Measurements from ENCODE around the gene FGL2. TPM values are rescaled to one million over a fixed set of nuclear protein-coding genes. Genes with fewer than 3 reads are reported as not detected.
"Not testable (repeated sequence)": the region's sequence is repeated elsewhere in the genome, so short reads cannot be mapped to it uniquely, and the experiment has no call there.

Gene FGL2
- total RNA-seq, 1 donor from 2014 or later: 32.1 TPM

DNA sequence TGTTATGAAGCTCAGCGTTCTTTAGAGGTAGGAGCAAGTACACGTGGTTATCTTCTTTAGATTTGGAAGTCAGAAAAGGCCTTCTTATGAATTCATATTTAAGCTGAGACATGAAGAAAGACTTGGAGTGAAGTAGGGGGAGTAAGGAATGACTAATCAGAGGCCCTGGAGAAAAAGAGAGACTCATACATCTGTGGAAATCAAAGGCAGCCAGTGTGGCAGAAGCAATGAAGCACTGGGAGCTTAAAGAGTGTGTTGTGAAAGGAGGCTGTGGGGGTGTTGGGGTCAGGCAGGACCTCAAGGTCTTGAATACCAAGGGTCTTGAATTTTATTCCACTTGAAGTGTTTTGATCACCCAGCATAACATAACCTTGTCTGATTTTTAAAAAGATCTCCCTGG is 35.7 kb upstream of the FGL2 start:
- H3K27me3 ChIP-seq: no peaks in the 10 kb centered on the region
- ATAC-seq (no peak), DNase-seq (no peak)
- intact Hi-C loops (cut with DNase I): no loop called here
- H3K9me3 ChIP-seq: no peaks in the 10 kb centered on the region
- H3K4me1 ChIP-seq: peaks cover 15% of the 10 kb centered on the region
- H3K36me3 ChIP-seq: no peaks in the 10 kb centered on the region
- H3K27ac ChIP-seq: no peak overlapping the region
- TF ChIP-seq, protein P1, sequence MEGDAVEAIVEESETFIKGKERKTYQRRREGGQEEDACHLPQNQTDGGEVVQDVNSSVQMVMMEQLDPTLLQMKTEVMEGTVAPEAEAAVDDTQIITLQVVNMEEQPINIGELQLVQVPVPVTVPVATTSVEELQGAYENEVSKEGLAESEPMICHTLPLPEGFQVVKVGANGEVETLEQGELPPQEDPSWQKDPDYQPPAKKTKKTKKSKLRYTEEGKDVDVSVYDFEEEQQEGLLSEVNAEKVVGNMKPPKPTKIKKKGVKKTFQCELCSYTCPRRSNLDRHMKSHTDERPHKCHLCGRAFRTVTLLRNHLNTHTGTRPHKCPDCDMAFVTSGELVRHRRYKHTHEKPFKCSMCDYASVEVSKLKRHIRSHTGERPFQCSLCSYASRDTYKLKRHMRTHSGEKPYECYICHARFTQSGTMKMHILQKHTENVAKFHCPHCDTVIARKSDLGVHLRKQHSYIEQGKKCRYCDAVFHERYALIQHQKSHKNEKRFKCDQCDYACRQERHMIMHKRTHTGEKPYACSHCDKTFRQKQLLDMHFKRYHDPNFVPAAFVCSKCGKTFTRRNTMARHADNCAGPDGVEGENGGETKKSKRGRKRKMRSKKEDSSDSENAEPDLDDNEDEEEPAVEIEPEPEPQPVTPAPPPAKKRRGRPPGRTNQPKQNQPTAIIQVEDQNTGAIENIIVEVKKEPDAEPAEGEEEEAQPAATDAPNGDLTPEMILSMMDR (IDR thresholded peaks at IDR 0.05): no peak
- H3K4me3 ChIP-seq: no peak overlapping the region

DNA sequence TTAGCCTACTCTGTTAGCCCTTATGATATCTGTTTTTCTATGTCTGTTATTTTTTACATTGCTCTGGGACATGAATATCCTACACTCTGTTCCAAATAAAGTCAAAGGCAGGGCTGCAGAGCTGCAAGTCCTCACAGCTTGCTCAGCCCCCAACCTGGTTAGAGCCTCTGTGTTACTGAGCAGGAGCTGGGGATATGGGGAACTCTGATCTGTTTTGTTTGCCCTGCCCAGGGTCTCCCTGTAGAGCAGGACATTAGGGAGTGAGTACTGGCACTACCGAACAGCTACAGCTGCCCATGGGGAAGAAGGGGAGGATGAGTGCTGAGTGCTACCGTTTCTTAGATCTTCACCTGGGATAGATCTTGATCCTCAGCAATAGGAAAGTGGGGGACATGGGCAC is 32.8 kb upstream of the FGL2 start:
- no peak for ATAC-seq
- H3K9me3 ChIP-seq: no peaks in the 10 kb centered on the region
- H3K4me3 ChIP-seq: no peak overlapping the region
- H3K4me1 ChIP-seq: peaks cover 2% of the 10 kb centered on the region
- no peak overlapping the region for H3K27ac ChIP-seq
- DNase-seq: no peak
- TF ChIP-seq, protein P1 (IDR thresholded peaks at IDR 0.05): no peak
- H3K27me3 ChIP-seq: no peaks in the 10 kb centered on the region
- H3K36me3 ChIP-seq: no peaks in the 10 kb centered on the region
- intact Hi-C loops (cut with DNase I): no loop called here

DNA sequence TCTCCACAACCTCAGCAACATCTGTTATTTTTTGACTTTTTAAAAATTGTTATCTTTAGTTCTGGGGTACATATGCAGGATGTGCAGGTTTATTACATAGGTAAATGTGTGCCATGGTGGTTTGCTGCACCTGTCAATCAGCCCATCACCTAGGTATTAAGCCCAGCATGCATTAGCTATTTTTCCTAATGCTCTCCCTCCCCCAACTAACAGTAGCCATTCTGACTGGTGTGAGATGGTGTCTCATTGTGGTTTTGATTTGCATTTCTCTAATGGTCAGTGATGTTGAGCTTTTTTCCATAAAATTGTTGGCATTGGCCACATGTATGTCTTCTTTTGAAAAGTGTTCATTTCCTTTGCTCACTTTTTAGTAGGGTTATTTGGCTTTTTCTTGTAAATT is 29.2 kb upstream of the FGL2 start:
- DNase-seq; H3K27ac ChIP-seq; H3K9me3 ChIP-seq; H3K36me3 ChIP-seq; H3K4me1 ChIP-seq; H3K4me3 ChIP-seq; H3K27me3 ChIP-seq; ATAC-seq; intact Hi-C loops (cut with DNase I): not testable (repeated sequence)

DNA sequence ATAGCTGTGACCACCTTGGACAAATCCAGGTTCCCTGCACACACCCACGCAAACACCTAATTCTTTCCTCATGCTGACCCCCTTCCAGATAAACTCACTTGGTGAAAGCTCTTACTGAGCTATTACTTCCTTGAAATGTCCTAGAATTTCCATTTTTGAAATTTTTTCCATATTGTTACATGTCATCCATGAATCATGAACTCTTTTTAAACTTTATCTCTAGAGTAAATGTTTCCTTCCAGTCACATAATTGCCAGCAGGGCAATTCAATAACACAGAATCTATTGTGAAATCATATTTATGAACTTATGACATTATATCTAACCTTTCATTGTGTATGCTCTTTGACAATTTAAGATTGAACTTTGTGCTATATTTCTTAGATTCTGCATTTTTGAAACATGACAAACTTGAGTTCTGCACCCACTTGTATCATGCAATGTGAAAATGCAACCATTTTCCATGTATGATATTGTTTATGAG is 26.8 kb upstream of the FGL2 start:
- H3K27ac ChIP-seq: no peak overlapping the region
- TF ChIP-seq, protein P1 (IDR thresholded peaks at IDR 0.05): no peak
- H3K36me3 ChIP-seq: no peaks in the 10 kb centered on the region
- no peaks in the 10 kb centered on the region for H3K4me1 ChIP-seq
- DNase-seq (no peak), ATAC-seq (no peak)
- no peaks in the 10 kb centered on the region for H3K27me3 ChIP-seq
- H3K9me3 ChIP-seq: no peaks in the 10 kb centered on the region
- intact Hi-C loops (cut with DNase I): no loop called here
- no peak overlapping the region for H3K4me3 ChIP-seq

DNA sequence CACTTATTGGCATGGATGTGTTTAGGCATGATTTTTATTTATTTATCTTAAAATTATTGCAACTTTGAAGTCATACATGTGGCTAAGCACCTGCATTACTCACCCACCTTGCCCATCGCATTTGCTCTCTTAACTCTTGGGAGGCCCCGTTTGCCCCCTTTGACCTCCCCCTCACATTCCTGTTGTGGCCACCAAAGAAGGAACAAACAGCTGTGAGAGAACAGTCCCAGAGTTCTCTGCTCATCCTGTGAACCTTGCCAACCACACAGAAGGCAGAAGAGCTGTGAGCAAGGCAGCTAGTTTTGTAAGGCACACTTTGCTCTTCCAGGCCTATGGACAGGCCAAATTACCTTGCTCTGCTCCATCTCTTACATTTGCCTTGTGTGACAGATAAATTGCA is 23.6 kb upstream of the FGL2 start:
- no peak for ATAC-seq
- Histone ChIP-seq H3K4me3 (no peak overlapping the region), H3K27ac (no peak overlapping the region), H3K36me3 (no peaks in the 10 kb centered on the region), H3K4me1 (no peaks in the 10 kb centered on the region), H3K27me3 (no peaks in the 10 kb centered on the region), H3K9me3 (no peaks in the 10 kb centered on the region)
- TF ChIP-seq, protein P1 (IDR thresholded peaks at IDR 0.05): no peak
- no peak for DNase-seq
- intact Hi-C loops (cut with DNase I): no loop called here

DNA sequence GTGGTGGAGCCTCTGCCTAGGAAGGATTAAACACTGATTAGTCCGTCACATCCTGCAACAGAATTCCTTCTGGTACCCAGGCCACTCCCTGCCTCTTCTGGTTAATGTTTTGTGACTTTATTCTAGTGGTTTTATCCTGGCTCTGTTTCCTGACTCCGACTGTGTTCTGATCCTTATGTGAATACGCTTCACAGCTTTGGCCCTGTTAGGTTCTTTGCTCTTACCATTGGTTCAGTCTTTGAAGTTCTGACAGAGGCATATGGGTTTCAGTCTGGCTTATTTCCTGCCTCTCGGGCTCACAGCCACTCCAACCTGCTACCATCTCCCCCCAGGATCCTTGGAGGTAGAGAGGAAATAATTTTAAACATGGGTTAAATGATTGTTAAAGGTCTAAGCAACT is 23.2 kb upstream of the FGL2 start:
- DNase-seq (no peak), ATAC-seq (no peak)
- intact Hi-C loops (cut with DNase I): no loop called here
- Histone ChIP-seq H3K4me3 (no peak overlapping the region), H3K36me3 (no peaks in the 10 kb centered on the region), H3K27ac (no peak overlapping the region), H3K9me3 (no peaks in the 10 kb centered on the region), H3K27me3 (no peaks in the 10 kb centered on the region), H3K4me1 (no peaks in the 10 kb centered on the region)
- TF ChIP-seq, protein P1 (IDR thresholded peaks at IDR 0.05): no peak

Data from upper lobe of right lung (tissue), 1 donor.